HG03095 (cell line): ENCODE data around the gene VSTM5.
"Not testable (repeated sequence)": the region's sequence is repeated elsewhere in the genome, so short reads cannot be mapped to it uniquely, and the experiment has no call there.

Source experiments
- ATAC-seq: cut with Tn5 transposase; IDR thresholded peaks from one replicate; pipeline ENCODE4 v1.9.1; 2021; ENCODE audit warnings: moderate library complexity; ENCODE audit not compliant: unreplicated experiment

VSTM5 gene

GRCh38 chr11:93801366-93801765 lies 49.1 kb downstream of the VSTM5 start:
- ATAC-seq: no peak

- ATAC-seq: no peak
Measured at GRCh38 chr11:93796441-93797231, 53.8 kb downstream of the VSTM5 start.

- no peak for ATAC-seq
Measured at GRCh38 chr11:93791493-93791892, 58.9 kb downstream of the VSTM5 start.

DNA sequence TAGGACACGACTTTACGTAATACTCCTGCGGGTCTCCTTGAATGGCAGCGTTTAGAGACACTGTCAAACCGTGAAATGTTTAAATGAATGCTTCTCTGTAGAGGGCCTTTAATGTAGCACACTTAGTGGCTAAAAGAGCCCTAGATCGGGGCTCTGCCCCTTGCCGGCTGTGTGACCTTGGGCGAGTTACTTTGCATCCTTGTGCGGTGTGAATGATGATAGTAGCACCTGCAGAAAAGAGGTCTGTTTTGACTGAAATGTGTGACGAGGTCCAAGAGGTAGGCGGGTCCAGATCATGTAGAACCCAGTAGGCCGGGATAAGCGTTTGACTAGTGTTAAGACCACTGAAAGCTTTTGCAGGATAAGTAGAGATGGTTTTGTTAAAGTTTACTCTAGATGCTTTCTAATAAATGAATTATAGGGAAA lies 65.5 kb downstream of the VSTM5 start:
- peak; percentile 23 for ATAC-seq

DNA sequence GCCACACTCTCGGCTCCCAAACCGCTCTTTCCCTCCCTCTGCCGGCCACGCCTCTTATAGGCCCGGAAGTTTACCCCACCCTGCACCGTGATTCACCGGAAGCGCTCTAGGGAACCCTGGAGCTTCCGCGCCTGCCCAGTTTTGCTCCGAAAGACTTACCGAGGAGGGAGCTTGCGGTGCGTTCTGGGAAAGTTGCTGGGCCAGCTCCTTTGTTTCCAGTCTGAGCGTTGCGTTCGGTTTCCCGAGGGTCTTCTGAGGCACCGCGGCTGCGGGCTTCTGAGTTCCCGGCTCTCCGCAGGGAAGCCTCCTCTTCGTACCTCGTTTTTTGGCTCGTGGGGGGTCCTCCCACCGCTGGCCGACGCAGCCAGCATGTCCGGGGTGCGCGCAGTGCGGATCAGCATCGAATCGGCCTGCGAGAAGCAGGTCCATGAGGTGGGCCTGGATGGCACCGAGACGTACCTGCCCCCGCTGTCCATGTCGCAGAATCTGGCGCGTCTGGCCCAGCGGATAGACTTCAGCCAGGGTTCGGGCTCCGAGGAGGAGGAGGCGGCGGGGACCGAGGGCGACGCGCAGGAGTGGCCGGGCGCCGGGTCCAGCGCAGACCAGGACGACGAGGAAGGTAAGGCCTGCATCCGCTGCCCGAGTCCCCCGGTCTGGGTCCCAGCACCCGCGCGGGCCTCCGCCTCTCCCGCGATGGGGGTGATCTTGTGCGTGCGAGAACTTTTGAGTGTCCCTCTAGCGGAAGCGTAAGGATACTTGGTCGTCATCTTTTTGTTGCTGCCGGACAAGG lies 66.1 kb downstream of the VSTM5 start, which contains the start of gene MED17:
Gene MED17, plus strand, starts transcription at position 138 of the 790 bp plus-strand sequence. Its CDS starts 232 bp downstream, at position 370.
- peak; percentile 97 for ATAC-seq

DNA sequence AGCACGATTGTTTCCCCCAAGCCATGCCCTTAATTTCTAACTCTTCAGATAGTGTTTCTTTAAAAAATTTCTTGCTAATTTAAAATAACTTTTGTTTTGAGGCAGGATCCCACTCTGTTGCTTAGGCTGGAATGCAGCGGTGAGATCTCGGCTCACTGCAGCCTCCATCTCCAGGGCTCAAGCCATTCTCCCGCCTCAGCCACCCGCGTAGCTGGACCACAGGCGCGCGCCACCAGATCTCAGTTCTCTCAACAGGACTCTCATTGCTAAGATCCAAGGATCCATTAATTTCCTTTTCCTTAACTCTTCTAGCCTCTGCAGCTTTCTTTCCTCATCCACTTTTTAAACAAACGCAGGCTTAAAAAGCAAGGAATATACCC lies 66.7 kb downstream of the VSTM5 start:
- peak; percentile 41 for ATAC-seq

DNA sequence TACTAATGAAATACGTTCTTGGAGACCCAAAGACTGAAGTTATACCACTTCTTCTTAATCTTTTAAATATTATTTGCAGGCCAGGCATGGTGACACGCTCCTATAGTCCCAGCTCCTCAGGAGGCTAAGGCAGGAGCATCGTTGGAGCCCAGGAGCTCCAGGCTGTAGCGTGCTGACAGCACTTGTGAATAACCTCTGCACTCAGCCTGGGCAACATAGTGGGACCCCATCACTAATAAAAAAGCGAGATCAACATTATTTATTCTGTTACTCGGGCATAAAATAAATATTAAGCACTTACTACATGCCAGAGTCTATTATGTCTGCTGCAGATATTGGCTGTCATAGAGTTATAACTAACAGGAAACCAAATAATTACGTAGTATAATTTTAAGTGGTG lies 67.1 kb downstream of the VSTM5 start:
- ATAC-seq: no peak

GRCh38 chr11:93775289-93775688 lies 75.1 kb downstream of the VSTM5 start:
- ATAC-seq: no peak

DNA sequence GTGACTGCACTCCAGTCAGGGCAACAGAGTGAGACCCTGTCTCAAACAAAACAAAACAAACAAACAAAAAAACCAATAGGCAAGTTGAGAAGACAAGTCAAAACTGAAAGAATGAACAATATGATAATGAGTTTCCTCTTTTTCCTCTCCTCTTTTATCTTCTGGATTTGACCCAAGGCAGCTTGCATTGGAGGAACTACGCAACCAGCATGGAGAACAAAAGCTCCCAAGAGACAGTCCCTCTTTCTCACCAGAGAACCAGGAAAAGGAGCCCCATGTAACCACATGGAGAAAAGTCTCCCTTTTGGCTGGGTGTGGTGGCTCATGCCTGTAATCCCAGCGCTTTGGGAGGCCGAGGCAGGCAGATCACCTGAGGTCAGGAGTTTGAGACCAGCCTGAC lies 75.9 kb downstream of the VSTM5 start:
- ATAC-seq: not testable (repeated sequence)

- ATAC-seq: no peak
Measured at GRCh38 chr11:93773601-93774200, 76.7 kb downstream of the VSTM5 start.

DNA sequence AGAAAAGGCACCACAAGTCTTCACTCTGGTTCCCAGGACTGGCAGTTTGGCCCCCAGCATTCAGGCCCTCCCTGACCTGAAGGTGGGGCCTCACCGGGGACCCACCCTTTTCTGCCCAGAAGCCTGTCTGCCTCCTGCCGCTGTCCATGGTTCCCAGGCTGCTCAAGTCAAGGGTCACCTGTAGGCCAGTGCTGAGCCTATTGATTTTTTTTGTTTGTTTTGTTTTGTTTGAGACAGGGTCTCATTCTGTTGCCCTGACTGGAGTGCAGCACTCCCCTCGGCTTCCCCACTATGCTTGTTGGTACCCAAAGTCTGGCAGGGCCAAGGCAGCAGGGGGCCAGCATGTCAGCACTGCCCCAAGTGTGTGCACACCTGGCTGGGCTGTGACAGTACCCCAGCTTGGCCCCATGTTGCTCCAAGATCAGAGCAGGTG lies 77.4 kb downstream of the VSTM5 start:
- no peak for ATAC-seq

- no peak for ATAC-seq
Measured at GRCh38 chr11:93772123-93772522, 78.3 kb downstream of the VSTM5 start.

- ATAC-seq: no peak
Measured at GRCh38 chr11:93770160-93770559, 80.3 kb downstream of the VSTM5 start.
